NCI-H226 (cell line): ENCODE results near the gene CENPN.

ENCODE experiments used
- DNase-seq: peaks from one replicate; pipeline ENCODE4 v3.0.0-alpha.2; 2015

CENPN gene

DNA sequence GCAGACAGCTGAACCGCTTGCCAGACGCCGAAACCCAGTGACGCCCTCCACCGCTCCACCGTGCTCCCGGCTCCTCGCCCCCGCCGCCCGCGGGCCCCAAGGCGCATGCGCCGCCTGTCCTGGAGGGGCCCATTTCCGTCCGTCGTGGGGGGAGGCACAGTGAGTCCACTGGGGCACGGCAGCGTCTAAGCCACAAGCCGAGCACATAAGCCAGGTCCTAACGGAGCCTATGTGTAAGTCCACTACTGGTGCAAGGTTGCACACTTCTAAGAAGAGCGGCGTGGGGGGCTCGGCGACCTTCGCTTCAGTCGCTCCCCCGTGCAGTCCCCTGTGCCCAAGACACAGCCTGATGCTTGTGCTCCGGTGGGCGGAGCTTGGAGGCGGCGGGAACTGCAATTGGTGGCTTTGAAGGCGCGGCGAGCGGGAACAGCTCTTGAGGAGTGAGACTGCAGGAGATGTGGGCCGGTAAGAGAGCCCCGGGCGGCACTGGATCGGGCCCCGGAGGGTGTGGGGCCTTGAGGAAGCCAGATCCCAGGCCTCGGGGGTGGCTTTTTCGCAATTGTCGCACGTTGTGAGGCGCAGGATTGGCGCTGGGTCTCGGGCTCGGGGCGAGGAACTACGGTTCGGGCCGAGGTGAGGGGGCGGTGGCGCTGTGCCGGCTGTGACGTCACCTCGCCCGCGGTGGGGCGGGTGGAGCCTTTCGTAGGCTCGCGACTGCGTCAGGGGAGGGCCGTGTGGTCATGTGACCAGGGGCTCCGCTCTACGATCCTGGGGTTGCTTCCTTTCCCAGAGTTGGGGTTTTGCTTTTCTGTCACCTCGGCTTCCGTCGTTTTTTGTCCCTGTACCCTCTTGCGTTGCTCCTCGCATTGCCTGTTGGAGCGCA lies at the start of gene CENPN, which contains the start of gene CMC2:
Gene CENPN, plus strand, starts transcription at position 402 of the 883 bp plus-strand sequence. CDS start 4,726 bp downstream, outside the sequence.
Gene CMC2, minus strand, starts transcription at position 73 of the 883 bp plus-strand sequence. CDS start 9,491 bp downstream, outside the sequence.
- DNase-seq, result peak; percentile 97

DNA sequence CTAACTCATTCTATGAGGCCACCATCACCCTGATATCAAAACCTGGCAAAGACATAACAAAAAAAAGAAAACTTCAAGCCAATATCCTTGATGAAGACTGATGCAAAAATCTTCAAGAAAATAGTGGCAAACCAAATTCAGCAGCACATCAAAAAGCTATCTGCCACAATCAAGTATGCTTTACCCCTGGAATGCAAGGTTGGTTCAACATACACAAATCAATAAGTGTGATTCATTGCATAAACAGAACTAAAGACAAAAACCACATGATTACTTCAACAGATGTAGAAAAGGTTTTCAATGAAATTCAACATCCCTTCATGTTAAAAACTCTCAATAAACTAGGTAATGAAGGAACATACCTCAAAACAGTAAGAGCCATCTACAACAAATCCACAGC lies 48.7 kb upstream of the CENPN start:
- DNase-seq, result no peak

DNA sequence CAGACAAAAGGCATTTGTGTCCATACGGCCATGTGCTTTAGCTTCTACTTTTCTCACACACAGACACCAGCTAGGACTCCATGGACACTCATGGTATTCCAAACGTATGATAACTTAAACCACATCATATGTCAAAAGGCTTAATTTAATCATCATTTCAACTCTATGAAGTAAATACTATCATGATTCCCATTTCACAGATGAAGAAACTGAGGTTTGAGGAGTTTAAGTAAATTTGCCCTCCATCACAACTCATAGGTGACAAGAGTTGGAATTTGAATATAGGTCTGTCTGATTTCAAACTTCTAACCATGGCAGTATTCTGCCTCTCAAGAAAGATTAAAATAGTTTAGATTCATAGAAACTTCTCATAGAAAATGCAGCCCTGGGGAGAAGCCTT lies 44.1 kb upstream of the CENPN start:
- DNase-seq, result no peak

GRCh38 chr16:80964351-80964750 lies 42.7 kb upstream of the CENPN start:
- DNase-seq, result no peak

DNA sequence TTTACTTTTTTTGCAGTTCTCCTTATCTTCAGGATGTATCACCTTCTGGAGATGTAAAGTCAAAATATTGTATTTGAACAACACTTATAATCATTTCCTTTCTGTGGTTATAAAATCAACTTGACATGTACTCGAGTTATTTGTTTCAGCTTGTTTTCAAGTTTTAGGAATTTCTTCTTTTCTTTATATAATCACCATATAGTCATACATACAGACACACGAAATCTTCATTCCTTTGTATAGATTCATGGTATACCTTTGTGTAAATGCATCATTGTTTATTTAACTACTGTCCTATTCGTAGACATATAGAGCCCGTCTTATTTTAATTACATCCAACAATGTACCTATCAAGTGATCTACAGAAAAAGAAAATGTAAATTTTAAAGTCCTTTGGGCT lies 40.4 kb upstream of the CENPN start:
- DNase-seq, result no peak

GRCh38 chr16:80968386-80969113 lies 38.5 kb upstream of the CENPN start:
- peak; percentile 45 for DNase-seq

DNA sequence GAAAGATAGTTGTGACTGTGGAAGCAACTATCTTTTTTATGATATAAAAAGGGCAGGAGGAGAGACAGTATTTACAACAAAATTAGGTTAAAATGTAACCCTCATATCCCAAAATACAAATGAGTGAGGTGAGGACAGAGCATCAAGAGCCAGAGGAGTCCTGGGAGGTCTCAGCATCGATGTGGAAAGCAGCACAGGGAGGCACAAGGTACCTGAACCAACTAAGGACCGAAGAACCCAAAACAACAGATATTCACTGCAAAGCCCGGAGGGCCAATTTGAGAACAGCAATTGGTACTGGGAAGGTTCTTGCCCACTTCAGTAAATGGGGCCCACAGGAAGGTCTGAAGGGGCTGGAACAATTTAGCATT lies 37.9 kb upstream of the CENPN start:
- DNase-seq, result no peak

DNA sequence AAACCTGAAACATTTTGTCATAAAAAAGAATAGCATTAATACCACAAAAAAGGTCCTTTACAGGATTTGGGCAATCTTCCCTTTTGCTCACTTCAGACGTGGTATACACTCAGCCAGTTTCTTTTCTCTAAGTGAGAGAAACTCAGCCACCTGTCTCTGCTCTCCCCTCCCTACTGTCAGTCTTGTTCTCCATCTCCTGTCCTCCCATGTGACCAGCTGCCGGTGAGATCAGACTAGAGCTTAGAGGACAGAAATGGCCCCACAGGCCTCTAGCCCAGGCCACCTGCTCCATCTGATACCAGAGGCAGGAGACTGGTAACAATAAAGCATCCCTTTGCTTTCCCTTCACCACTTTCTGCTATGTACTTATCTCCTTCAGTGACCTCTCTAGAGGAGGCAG lies 35.2 kb upstream of the CENPN start:
- DNase-seq, result no peak

DNA sequence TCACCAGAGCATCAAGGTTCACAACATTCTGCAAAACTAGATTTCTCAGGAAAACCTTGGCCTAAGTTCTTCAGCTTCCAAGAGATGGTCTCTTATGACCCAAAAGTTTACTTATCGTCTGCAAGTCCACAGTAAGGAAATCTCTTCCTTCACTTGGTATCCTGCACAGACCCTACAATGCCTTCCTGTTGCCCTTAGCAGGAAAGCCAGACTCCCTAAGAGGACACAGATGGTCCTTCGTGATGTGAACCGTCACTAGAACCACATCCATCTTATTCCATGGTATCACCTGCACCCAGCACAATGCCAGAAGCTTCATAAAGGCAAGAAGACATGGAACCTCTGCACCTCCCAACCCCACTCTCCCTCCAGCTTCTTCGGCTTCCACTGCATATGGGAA lies 34.4 kb upstream of the CENPN start:
- no peak for DNase-seq

GRCh38 chr16:80973991-80974390 lies 33.0 kb upstream of the CENPN start:
- DNase-seq, result peak; percentile 39

DNA sequence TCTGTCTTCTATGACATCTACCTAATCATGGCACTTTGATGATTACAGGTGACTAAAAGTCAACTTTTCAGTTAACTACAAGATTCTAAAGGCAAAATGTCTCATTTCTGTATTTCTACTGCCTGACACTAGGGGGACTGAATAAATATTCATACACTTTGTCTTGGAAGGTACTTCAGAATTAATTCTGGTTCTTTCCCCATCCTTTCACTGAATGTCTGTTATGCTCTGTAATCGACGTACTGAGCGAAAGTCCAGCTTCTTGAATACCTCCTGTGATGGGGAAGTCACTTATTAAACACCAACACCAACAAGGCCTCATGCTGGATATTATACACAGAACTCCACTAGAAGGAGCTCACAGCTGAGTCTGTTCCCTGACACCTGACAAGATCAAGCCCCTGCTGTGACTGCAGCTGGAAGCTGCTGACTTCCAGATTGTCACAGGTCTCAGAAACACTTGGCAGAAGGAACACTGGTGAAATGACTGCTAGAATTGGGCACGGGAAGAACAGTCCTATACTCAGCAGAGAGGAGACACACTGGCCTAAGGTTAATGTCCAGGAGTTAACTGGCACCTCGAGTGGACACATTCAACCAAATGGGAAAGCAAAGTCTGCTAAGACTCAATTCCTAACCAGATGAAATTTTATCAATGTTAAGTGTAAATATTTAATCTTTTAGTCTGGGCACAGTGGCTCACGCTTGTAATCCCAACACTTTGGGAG lies 32.2 kb upstream of the CENPN start:
- DNase-seq, result no peak

DNA sequence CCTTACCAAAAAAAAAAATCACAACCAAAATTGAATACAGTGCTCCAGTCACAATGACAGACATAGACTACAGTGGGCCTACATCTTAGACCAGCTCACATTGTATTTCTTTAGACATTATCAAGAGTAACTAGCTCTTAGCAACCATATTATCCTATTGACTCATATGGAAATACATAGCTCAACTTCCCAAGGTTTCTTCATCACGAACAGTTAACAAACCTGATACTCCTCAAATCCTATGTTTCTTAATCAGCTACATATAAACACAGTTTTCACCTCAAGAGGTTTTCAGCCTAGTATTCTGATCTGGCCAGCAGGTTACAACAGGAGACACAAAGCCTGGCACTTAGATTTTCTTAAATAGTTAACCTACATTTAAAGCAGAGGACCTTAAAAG lies 30.1 kb upstream of the CENPN start:
- DNase-seq, result no peak

GRCh38 chr16:80981103-80981502 lies 25.9 kb upstream of the CENPN start:
- DNase-seq, result no peak

GRCh38 chr16:80982646-80983045 lies 24.4 kb upstream of the CENPN start:
- no peak for DNase-seq

GRCh38 chr16:80984124-80984892 lies 22.7 kb upstream of the CENPN start:
- no peak for DNase-seq

GRCh38 chr16:80985611-80986010 lies 21.4 kb upstream of the CENPN start:
- peak; percentile 66 for DNase-seq

GRCh38 chr16:80986557-80986956 lies 20.5 kb upstream of the CENPN start:
- DNase-seq, result no peak

DNA sequence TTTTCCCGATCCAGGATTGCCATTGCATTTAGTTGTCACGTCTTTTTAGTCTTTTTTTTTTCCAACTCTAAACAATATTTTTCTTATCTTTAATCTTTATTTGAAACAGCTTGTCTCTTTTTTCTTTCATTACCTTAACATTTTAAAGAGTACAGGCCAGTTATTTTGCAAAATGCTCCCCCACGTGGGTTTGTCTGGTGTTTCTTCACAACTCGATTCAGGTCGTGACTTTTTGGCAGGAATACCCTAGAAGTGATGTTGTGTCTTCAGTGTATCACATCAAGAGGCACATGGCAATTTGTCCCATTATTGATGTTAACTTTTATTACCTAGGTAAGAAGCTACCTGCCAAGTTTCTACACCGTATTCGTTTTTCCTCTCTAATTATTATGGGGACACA lies 18.3 kb upstream of the CENPN start:
- DNase-seq, result no peak

DNA sequence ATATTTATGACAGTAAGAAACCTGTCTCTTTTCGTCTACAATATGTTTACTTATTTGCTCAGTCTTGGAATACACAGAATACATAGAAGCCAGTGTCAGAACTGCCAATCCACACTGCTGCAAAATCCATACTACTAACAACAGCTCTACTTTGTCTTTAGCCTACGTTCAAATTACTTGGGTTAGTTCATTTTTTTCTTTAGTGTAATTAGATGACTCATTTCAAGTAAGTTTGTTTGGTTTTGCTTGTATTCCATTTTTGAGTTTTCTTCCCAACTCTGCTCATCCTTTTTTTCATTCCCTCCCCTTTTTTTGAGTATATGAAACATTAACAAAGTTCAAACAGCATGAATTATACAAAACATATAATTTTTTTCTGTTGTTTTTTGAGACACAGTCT lies 17.2 kb upstream of the CENPN start:
- no peak for DNase-seq

DNA sequence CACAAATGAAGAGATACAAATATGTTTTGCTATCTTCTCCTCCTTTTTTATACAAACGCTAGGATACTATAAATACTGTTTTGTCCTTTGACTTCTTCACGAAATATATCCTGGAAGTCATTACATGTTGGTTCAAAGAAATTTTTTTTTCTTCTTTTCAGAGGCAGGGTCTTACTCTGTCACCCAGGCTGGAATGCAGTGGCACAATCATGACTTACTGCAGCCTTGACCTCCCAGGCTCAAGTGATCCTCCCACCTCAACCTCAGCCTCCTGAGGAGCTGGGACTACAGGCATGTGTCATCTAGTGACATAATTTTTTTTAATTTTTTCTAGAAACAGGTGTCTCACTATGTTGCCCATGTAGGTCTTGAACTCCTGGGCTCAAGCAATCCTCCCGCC lies 16.4 kb upstream of the CENPN start:
- DNase-seq, result no peak

DNA sequence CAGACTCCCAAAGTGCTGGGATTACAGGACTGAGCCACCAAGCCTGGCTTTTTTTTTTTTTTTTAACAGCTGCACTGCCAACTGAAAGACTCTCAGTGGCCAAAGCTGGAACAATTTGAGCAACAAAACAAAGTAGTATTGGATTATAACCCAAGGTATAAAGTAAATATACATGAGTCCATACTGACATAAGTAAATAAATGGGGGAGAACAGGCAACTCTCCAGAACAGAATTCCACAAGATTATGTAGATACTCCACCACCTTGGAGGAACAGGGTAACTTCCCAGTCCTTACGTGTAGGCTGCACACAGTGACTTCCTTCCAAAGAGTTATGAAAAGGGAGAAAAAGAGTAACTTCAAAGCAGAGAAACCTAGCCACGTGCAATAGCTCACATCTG lies 16.0 kb upstream of the CENPN start:
- no peak for DNase-seq

DNA sequence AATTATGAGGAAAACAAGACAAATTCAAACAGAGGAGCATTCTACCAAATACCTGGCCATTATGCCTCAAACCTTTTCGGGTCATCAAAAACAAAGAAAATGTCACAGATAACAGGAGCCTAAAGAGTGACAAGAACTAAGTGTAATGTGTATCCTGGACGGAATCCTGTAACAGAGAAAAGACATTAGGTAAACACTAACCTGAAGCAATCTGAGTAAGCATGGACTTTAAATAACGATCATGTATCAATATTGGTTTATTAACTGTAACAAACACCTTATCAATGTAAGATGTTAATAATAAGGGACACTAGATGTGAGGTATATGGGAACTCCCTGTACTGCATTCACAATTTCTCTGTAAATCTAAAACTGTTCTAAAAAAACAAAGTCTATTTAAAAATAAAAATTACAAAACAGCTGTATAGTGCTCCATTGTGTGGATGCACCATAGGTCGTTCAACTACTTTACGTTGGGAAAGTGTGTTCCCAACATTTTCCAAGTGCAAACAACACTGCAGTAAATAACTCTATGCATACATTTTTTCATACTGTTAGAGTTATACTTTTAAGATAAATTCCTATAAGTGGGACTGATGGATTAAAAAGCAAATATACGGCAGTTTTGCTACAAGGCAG lies 15.1 kb upstream of the CENPN start:
- DNase-seq, result no peak
